Liver (tissue), 9 donors: ENCODE data around the gene TECTA. TPM values are rescaled to one million over a fixed set of nuclear protein-coding genes. Genes with fewer than 3 reads are reported as not detected.

Experiments used
- DNase-seq: peaks from one replicate; pipeline ENCODE4 v3.0.0-alpha.2; 2017; ENCODE audit warnings: low spot score
- H3K27ac ChIP-seq, 2 donors: one replicate each; pipeline ENCODE4 v1.7.0; 2013; ENCODE audit warnings: inconsistent platforms in 2 of 2, low read length in 2 of 2, control low read depth in 1 of 2, low read depth in 1 of 2, mild to moderate bottlenecking in 1 of 2
- H3K27me3 ChIP-seq, 4 donors: one replicate each; pipeline versions ENCODE4 v1.6.1 to v1.7.0; 2013; ENCODE audit warnings: low read length in 3 of 4, inconsistent platforms in 1 of 4, mild to moderate bottlenecking in 1 of 4, moderate library complexity in 1 of 4; ENCODE audit not compliant: control insufficient read depth in 4 of 4, insufficient read depth in 4 of 4
- H3K36me3 ChIP-seq, 4 donors: one replicate each; pipeline versions ENCODE4 v1.6.1 to v1.7.0; 2013; ENCODE audit warnings: low read length in 3 of 4, mild to moderate bottlenecking in 3 of 4, low read depth in 1 of 4, moderate library complexity in 1 of 4; ENCODE audit not compliant: control insufficient read depth in 4 of 4, insufficient read depth in 3 of 4
- H3K4me1 ChIP-seq, 4 donors: one replicate each; pipeline versions ENCODE4 v1.6.1 to v1.7.0; 2013; ENCODE audit warnings: low read length in 3 of 4, mild to moderate bottlenecking in 3 of 4, moderate library complexity in 1 of 4; ENCODE audit not compliant: control insufficient read depth in 4 of 4, insufficient read depth in 4 of 4
- H3K4me3 ChIP-seq, 3 donors: one replicate each; pipeline versions ENCODE4 v1.6.1 to v1.7.0; 2013; ENCODE audit warnings: low read length in 3 of 3, control low read depth in 1 of 3, low read depth in 1 of 3, mild to moderate bottlenecking in 1 of 3
- H3K9ac ChIP-seq, 2 donors: one replicate each; pipeline ENCODE4 v1.7.0; 2013; ENCODE audit warnings: low read length in 2 of 2, mild to moderate bottlenecking in 2 of 2, moderate library complexity in 2 of 2, control low read depth in 1 of 2, low read depth in 1 of 2
- H3K9me3 ChIP-seq, 4 donors: one replicate each; pipeline versions ENCODE4 v1.6.1 to v1.7.0; 2013; ENCODE audit warnings: low read length in 3 of 4; ENCODE audit not compliant: control insufficient read depth in 4 of 4
- FOXA2 ChIP-seq: IDR thresholded peaks from 2 replicates; pipeline ENCODE4 v1.6.1; 2016; ENCODE audit warnings: antibody characterized with exemption
- GABPA ChIP-seq, 2 donors: IDR thresholded peaks in 1 of 2; conservative IDR thresholded peaks in 1 of 2; 2 replicates each; pipeline ENCODE4 v1.6.1; 2016; ENCODE audit warnings: antibody characterized with exemption in 2 of 2, mild to moderate bottlenecking in 1 of 2, moderate library complexity in 1 of 2
- HNF4A ChIP-seq, 2 donors: conservative IDR thresholded peaks; 2 replicates each; pipeline ENCODE4 v1.6.1; 2016; ENCODE audit warnings: antibody characterized with exemption in 2 of 2, mild to moderate bottlenecking in 2 of 2
- SP1 ChIP-seq: IDR thresholded peaks from 2 replicates; pipeline ENCODE4 v1.6.1; 2018; ENCODE audit warnings: antibody characterized with exemption, mild to moderate bottlenecking
- TAF1 ChIP-seq: conservative IDR thresholded peaks from 2 replicates; pipeline ENCODE4 v1.6.1; 2016; ENCODE audit warnings: antibody characterized with exemption, mild to moderate bottlenecking
- YY1 ChIP-seq: IDR thresholded peaks from 2 replicates; pipeline ENCODE4 v1.6.1; 2016; ENCODE audit warnings: antibody characterized with exemption, mild to moderate bottlenecking
- WGBS: extraction: QIAGEN DNeasy Blood & Tissue Kit; methylation state at CpG from one replicate; pipeline ENCODE4 v1.1.7; 2013; 5-methylcytosine and 5-hydroxymethylcytosine counted together
- polyA plus RNA-seq, 2 donors: library from polyadenylated mRNA; stranded (reverse) in 1 of 2; unstranded in 1 of 2; fragments of 200-250 nt in 1 of 2; fragments of >200 nt in 1 of 2; fragmentation: Nextera tagmentation in 1 of 2; extraction: Ambion mirVana in 1 of 2; gene quantifications; one replicate each; pipeline versions ENCODE4 v1.2.1 to v1.2.3, GENCODE V29; 2013 to 2015
- total RNA-seq, 2 donors: library from RNA; depleted of rRNA; stranded (reverse); fragments of >200 nt; gene quantifications; one replicate each; pipeline ENCODE4 v1.2.3, GENCODE V29; 2014
- TF ChIP-seq, protein P1 (sequence below): IDR thresholded peaks from 2 replicates; pipeline ENCODE4 v1.6.1; 2016; ENCODE audit warnings: antibody characterized with exemption
- TF ChIP-seq, protein P2 (sequence below): IDR thresholded peaks from 2 replicates; pipeline ENCODE4 v1.6.1; 2016; ENCODE audit warnings: antibody characterized with exemption
- TF ChIP-seq, protein P3 (sequence below): fragments of 150-350 bp; IDR thresholded peaks from 2 replicates; pipeline ENCODE4 v1.5.1; 2017; ENCODE audit warnings: improper control_type of control experiment, low read depth, low read length; ENCODE audit not compliant: missing input control
- TF ChIP-seq, protein P4 (sequence below): IDR thresholded peaks from 2 replicates; pipeline ENCODE4 v1.6.1; 2016; ENCODE audit warnings: antibody characterized with exemption, mild to moderate bottlenecking
- donor health status: healthy.
- donor health status: healthy.
- donor health status: healthy.
- donor health status: healthy.
- donor health status: healthy.

TECTA gene
- total and polyA plus RNA-seq, 4 donors = 0.46 to 2.4 (median 0.73) TPM

DNA sequence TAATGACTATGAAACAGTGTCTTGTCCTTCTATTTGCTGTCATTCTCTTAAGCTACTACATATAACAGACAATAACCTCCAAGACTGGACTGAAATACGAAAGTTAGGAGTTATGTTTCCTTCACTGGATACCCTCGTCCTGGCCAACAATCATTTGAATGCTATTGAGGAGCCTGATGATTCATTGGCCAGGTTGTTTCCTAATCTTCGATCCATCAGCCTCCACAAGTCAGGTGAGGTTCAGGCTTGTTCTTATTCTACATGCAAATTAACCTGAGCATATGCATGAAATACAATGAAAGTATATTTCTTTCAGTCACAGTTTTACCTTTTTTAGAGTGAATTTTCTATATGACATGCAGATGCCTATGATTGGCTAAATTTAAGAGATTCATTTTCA, 46.0 kb upstream of the TECTA start:
- Histone ChIP-seq H3K4me1 (no peaks in the 10 kb centered on the region), H3K9ac (no peak overlapping the region), H3K4me3 (no peak overlapping the region), H3K27me3 (no peaks in the 10 kb centered on the region), H3K9me3 (no peaks in the 10 kb centered on the region), H3K27ac (no peak overlapping the region), H3K36me3 (peaks cover 0 to 28% (median 17%) of the 10 kb centered on the region in 4 donors)
- no peak for DNase-seq
- TF ChIP-seq FOXA2 (no peak), TAF1 (no peak), GABPA (IDR thresholded peaks at IDR 0.05 in 1 of 2, conservative IDR thresholded peaks at IDR 0.05 in 1 of 2) (no peak), YY1 (no peak)
- TF ChIP-seq, protein P1, sequence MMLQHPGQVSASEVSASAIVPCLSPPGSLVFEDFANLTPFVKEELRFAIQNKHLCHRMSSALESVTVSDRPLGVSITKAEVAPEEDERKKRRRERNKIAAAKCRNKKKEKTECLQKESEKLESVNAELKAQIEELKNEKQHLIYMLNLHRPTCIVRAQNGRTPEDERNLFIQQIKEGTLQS = no peak
- TF ChIP-seq, protein P2, sequence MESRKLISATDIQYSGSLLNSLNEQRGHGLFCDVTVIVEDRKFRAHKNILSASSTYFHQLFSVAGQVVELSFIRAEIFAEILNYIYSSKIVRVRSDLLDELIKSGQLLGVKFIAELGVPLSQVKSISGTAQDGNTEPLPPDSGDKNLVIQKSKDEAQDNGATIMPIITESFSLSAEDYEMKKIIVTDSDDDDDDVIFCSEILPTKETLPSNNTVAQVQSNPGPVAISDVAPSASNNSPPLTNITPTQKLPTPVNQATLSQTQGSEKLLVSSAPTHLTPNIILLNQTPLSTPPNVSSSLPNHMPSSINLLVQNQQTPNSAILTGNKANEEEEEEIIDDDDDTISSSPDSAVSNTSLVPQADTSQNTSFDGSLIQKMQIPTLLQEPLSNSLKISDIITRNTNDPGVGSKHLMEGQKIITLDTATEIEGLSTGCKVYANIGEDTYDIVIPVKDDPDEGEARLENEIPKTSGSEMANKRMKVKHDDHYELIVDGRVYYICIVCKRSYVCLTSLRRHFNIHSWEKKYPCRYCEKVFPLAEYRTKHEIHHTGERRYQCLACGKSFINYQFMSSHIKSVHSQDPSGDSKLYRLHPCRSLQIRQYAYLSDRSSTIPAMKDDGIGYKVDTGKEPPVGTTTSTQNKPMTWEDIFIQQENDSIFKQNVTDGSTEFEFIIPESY = no peak
- 93% methylated on average over 3 of the region's 3 CpGs for WGBS

DNA sequence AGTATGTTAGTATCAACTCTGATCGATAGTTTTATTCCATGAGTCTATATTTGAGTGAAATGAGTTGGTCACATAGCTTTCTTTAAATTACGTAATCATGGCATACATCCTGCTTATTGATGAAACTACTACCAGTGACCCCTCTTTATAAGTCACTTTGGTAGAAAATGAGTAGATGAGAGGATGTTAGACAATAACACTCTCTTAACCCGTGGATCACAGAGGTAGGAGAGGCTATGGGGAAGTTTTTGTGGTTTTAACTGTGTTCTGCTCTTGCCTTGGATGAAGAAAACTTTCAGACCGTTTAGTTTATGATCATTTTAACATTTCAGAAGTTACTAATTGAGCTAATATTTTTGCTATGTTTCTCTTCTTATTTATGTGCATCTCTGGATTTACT, 43.1 kb upstream of the TECTA start:
- WGBS = 91% methylated on average over 4 of the region's 4 CpGs
- DNase-seq = no peak
- H3K36me3 ChIP-seq = peaks cover 0 to 30% (median 25%) of the 10 kb centered on the region in 4 donors
- no peaks in the 10 kb centered on the region for H3K4me1 ChIP-seq
- no peak overlapping the region for H3K27ac ChIP-seq
- no peak overlapping the region for H3K4me3 ChIP-seq
- no peak for TF ChIP-seq HNF4A (conservative IDR thresholded peaks at IDR 0.05)
- H3K27me3 ChIP-seq = no peaks in the 10 kb centered on the region
- no peaks in the 10 kb centered on the region for H3K9me3 ChIP-seq
- H3K9ac ChIP-seq = no peak overlapping the region

DNA sequence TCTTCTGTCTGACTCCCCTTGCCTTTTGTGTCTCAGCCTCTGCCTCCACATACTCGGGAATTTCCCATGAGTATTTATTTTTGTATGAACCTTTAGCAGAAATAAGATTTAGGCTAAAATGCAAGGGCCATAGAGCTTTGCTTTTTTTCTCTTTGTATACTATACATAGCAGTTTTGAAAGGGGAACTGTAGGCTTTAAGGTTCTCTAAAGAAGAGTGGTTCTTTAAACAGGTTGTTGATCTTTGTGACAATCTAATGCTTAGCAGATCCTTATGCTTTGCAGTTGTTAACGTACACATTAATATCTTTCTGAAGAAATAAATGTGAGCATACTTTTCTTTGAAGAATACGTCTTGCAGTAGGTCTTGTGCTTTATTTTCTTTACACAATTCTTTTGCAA, 42.1 kb upstream of the TECTA start:
- no peak overlapping the region for H3K27ac ChIP-seq
- H3K4me1 ChIP-seq = no peaks in the 10 kb centered on the region
- TF ChIP-seq, protein P3, sequence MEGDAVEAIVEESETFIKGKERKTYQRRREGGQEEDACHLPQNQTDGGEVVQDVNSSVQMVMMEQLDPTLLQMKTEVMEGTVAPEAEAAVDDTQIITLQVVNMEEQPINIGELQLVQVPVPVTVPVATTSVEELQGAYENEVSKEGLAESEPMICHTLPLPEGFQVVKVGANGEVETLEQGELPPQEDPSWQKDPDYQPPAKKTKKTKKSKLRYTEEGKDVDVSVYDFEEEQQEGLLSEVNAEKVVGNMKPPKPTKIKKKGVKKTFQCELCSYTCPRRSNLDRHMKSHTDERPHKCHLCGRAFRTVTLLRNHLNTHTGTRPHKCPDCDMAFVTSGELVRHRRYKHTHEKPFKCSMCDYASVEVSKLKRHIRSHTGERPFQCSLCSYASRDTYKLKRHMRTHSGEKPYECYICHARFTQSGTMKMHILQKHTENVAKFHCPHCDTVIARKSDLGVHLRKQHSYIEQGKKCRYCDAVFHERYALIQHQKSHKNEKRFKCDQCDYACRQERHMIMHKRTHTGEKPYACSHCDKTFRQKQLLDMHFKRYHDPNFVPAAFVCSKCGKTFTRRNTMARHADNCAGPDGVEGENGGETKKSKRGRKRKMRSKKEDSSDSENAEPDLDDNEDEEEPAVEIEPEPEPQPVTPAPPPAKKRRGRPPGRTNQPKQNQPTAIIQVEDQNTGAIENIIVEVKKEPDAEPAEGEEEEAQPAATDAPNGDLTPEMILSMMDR = no peak
- no peak for TF ChIP-seq HNF4A (conservative IDR thresholded peaks at IDR 0.05)
- no peak for TF ChIP-seq SP1
- no peak for TF ChIP-seq TAF1
- TF ChIP-seq, protein P4, sequence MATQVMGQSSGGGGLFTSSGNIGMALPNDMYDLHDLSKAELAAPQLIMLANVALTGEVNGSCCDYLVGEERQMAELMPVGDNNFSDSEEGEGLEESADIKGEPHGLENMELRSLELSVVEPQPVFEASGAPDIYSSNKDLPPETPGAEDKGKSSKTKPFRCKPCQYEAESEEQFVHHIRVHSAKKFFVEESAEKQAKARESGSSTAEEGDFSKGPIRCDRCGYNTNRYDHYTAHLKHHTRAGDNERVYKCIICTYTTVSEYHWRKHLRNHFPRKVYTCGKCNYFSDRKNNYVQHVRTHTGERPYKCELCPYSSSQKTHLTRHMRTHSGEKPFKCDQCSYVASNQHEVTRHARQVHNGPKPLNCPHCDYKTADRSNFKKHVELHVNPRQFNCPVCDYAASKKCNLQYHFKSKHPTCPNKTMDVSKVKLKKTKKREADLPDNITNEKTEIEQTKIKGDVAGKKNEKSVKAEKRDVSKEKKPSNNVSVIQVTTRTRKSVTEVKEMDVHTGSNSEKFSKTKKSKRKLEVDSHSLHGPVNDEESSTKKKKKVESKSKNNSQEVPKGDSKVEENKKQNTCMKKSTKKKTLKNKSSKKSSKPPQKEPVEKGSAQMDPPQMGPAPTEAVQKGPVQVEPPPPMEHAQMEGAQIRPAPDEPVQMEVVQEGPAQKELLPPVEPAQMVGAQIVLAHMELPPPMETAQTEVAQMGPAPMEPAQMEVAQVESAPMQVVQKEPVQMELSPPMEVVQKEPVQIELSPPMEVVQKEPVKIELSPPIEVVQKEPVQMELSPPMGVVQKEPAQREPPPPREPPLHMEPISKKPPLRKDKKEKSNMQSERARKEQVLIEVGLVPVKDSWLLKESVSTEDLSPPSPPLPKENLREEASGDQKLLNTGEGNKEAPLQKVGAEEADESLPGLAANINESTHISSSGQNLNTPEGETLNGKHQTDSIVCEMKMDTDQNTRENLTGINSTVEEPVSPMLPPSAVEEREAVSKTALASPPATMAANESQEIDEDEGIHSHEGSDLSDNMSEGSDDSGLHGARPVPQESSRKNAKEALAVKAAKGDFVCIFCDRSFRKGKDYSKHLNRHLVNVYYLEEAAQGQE = no peak
- DNase-seq = no peak
- 92% methylated on average over 3 of the region's 3 CpGs for WGBS
- H3K9me3 ChIP-seq = no peaks in the 10 kb centered on the region
- H3K27me3 ChIP-seq = no peaks in the 10 kb centered on the region
- no peak overlapping the region for H3K4me3 ChIP-seq
- peaks cover 0 to 24% (median 17%) of the 10 kb centered on the region in 4 donors for H3K36me3 ChIP-seq
- H3K9ac ChIP-seq = no peak overlapping the region
